Thoracic aorta (tissue), 2 donors: Measurements from ENCODE around the gene TBC1D23. TPM values are rescaled to one million over a fixed set of nuclear protein-coding genes. Genes with fewer than 3 reads are reported as not detected.

ENCODE experiments used
- ATAC-seq: fragments of 150-250 bp; one replicate; pipeline ENCODE4 v1.8.0; 2017; ENCODE audit warnings: low read depth; ENCODE audit not compliant: insufficient number of reproducible peaks, low FRiP score
- DNase-seq: peaks from one replicate; pipeline ENCODE4 v3.0.0-alpha.2; 2020; ENCODE audit warnings: low spot score
- H3K27ac ChIP-seq, 2 donors: fragments of 200-600 bp; sonication (generic); 1 replicate in 1 of 2; 2 replicates in 1 of 2; pipeline ENCODE4 v1.5.1; 2016; ENCODE audit warnings: mild to moderate bottlenecking in 2 of 2, moderate library complexity in 2 of 2
- H3K27me3 ChIP-seq: fragments of 200-600 bp; sonication (generic); replicated peaks from 2 replicates; pipeline ENCODE4 v1.6.0; 2016; ENCODE audit warnings: mild to moderate bottlenecking; ENCODE audit not compliant: insufficient read depth
- H3K36me3 ChIP-seq: fragments of 200-600 bp; sonication (generic); one replicate; pipeline ENCODE4 v1.5.1; 2016
- H3K4me1 ChIP-seq, 2 donors: fragments of 200-600 bp; sonication (generic); 1 replicate in 1 of 2; 2 replicates in 1 of 2; pipeline versions ENCODE4 v1.5.1 to v1.6.0; 2016; ENCODE audit warnings: low read depth in 2 of 2, mild to moderate bottlenecking in 1 of 2; ENCODE audit not compliant: control insufficient read depth in 1 of 2
- H3K4me3 ChIP-seq: fragments of 200-600 bp; sonication (generic); 2 replicates; pipeline ENCODE4 v1.5.1; 2016; ENCODE audit warnings: mild to moderate bottlenecking
- H3K9me3 ChIP-seq: fragments of 200-600 bp; sonication (generic); 2 replicates; pipeline ENCODE4 v1.5.1; 2016
- CTCF ChIP-seq: fragments of 200-600 bp; sonication (generic); IDR thresholded peaks from one replicate; pipeline ENCODE4 v1.5.1; 2019; ENCODE audit warnings: antibody characterized with exemption
- total RNA-seq, 2 donors: library from RNA; depleted of rRNA; stranded (reverse); fragments of >200 nt; gene quantifications; one replicate each; pipeline versions ENCODE4 v1.1.0 to v1.2.3, GENCODE V29; 2016

The TBC1D23 gene
- 10 to 100 TPM; 22.6 to 53.3 TPM for total RNA-seq

GRCh38 chr3:100260685-100261484 lies at the start of gene TBC1D23:
TSS of gene TBC1D23 (plus strand) at chr3:100260992. CDS start at chr3:100261019, 27 bp downstream.
- DNase-seq (peak; percentile 92), ATAC-seq (peak; percentile 99)
- H3K27me3 ChIP-seq = no peaks in the 10 kb centered on the region
- H3K4me3 ChIP-seq = peak within 1 kb of the TSS; percentile 99
- no peaks in the 10 kb centered on the region for H3K9me3 ChIP-seq
- no peak for TF ChIP-seq CTCF
- H3K36me3 ChIP-seq = no peaks in the 10 kb centered on the region
- H3K4me1 ChIP-seq = peaks cover 28 to 51% of the 10 kb centered on the region in 2 donors
- H3K27ac ChIP-seq = peak within 1 kb of the TSS; percentile 97 to 98

DNA sequence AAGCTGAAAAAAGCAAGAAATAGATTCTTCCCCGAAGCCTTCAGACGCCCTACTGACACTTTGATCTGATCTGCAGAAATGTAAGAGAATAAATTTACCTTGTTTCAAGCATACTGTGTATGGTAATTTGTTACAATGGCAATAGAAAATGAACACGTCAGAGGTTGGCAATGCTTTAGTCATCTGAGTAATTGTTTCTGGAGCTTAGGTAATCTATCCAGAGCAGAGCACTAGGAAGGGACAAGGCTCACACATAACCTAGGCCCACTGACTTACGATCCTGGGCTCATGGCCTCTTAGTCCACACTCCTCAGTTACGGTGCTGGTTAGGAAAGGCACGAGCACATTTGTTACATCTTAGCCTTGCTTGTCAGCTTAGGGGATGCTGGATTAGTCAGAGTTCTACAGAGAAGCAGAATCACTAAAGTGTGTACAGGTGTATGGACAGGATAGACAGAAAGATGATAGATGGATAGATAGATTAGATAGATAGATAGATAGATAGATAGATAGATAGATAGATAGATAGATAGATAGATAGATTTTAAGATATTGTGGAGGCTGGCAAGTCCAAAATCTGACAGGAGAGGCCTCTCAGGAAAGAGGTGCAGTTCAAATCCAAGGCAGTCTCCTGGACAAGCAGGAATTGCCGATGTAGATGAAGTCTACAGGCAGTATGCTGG lies 46.8 kb upstream of the TBC1D23 start:
- no peak for TF ChIP-seq CTCF
- no peak for DNase-seq
- H3K4me1 ChIP-seq = peaks cover 7 to 17% of the 10 kb centered on the region in 2 donors
- no peak overlapping the region for H3K27ac ChIP-seq
- no peaks in the 10 kb centered on the region for H3K27me3 ChIP-seq
- no peaks in the 10 kb centered on the region for H3K9me3 ChIP-seq
- H3K36me3 ChIP-seq = no peaks in the 10 kb centered on the region
- ATAC-seq = no peak
- H3K4me3 ChIP-seq = no peak overlapping the region

DNA sequence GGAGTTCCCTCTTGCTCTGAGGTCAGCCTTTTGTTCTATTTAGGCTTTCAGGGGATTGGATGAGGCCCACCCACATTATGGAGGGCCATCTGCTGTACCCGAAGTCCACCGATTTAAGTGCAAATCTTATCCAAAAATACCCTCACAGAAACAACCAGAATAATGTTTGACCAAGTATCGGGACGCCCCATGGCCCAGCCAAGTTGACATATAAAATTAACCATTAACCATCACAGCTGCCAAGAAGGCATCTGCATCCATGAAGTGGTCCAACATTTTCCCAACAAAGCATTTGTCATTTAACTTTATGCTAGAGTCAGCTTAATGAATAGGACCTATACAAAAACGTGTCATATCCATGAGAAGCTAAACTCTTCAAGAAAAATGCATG lies 46.2 kb upstream of the TBC1D23 start:
- H3K36me3 ChIP-seq = no peaks in the 10 kb centered on the region
- DNase-seq = no peak
- no peak for ATAC-seq
- no peak overlapping the region for H3K27ac ChIP-seq
- H3K4me3 ChIP-seq = no peak overlapping the region
- H3K9me3 ChIP-seq = no peaks in the 10 kb centered on the region
- H3K4me1 ChIP-seq = peaks cover 7 to 17% of the 10 kb centered on the region in 2 donors
- no peak for TF ChIP-seq CTCF
- H3K27me3 ChIP-seq = no peaks in the 10 kb centered on the region

- Histone ChIP-seq H3K27me3 (no peaks in the 10 kb centered on the region), H3K27ac (no peak overlapping the region), H3K36me3 (no peaks in the 10 kb centered on the region), H3K4me1 (no peaks in the 10 kb centered on the region), H3K4me3 (no peak overlapping the region), H3K9me3 (peaks cover 3% of the 10 kb centered on the region)
- no peak for TF ChIP-seq CTCF
- ATAC-seq (no peak), DNase-seq (no peak)
Measured at GRCh38 chr3:100216713-100217112, 44.1 kb upstream of the TBC1D23 start.

GRCh38 chr3:100221159-100221558 lies 39.6 kb upstream of the TBC1D23 start:
- Histone ChIP-seq H3K4me3 (no peak overlapping the region), H3K36me3 (no peaks in the 10 kb centered on the region), H3K27me3 (no peaks in the 10 kb centered on the region), H3K27ac (no peak overlapping the region), H3K9me3 (peaks cover 3% of the 10 kb centered on the region), H3K4me1 (no peaks in the 10 kb centered on the region)
- TF ChIP-seq CTCF = no peak
- DNase-seq = no peak
- ATAC-seq = no peak
